GM12878 (cell line): ENCODE measurements around the gene ADAMTS14. TPM values are rescaled to one million over a fixed set of nuclear protein-coding genes. Genes with fewer than 3 reads are reported as not detected.

Source experiments
- ATAC-seq: fragments of 200-7000 bp; cut with Tn5 transposase; 3 replicates; pipeline ENCODE4 v1.9.1; 2020; ENCODE audit warnings: mild to moderate bottlenecking, moderate library complexity
- BruUV-seq: library from RNA; stranded (reverse); fragments of 400-500 nt; replicated peaks from 2 replicates; lab custom pipeline; 2021; lab: Mats Ljungman, UMichigan
- CTCF ChIA-PET: fragments of 300-600 bp; sonication (Branson Sonifier 250); formaldehyde crosslinking; extraction: SDS; loops from one replicate; lab custom pipeline; 2021; ENCODE audit warnings: inconsistent platforms; lab: Yijun Ruan, JAX
- POLR2A ChIA-PET: fragments of 350-600 bp; formaldehyde crosslinking; extraction: SDS; loops from one replicate; lab custom pipeline; 2021; ENCODE audit warnings: inconsistent platforms; lab: Charles Lee
- RAD21 ChIA-PET: fragments of 300-600 bp; sonication (Branson Sonifier 250); formaldehyde crosslinking; loops from one replicate; lab custom pipeline; 2023; ENCODE audit warnings: antibody characterized with exemption; ENCODE audit not compliant: unreplicated experiment; lab: Charles Lee
- SMC1A ChIA-PET: fragments of 300-600 bp; sonication (Branson Sonifier 250); formaldehyde crosslinking; loops from one replicate; lab custom pipeline; 2023; ENCODE audit not compliant: unreplicated experiment, uncharacterized antibody; lab: Charles Lee
- DNase-seq: peaks from one replicate; pipeline ENCODE4 v3.0.0-alpha.2; 2011; ENCODE audit warnings: low read depth, low spot score
- FAIRE-seq: peaks from 3 replicates; lab custom pipeline; 2011; peaks lifted over from hg19 to GRCh38; lab: Jason Lieb, UNC
- H2AFZ ChIP-seq: 2 replicates; pipeline ENCODE4 v1.6.0; 2011; ENCODE audit warnings: low read depth, low read length, control low read depth; ENCODE audit not compliant: control insufficient read depth
- H3K27ac ChIP-seq: 2 replicates; pipeline ENCODE4 v1.5.1; 2011; ENCODE audit warnings: control low read depth; ENCODE audit not compliant: control insufficient read depth, insufficient read depth
- H3K27me3 ChIP-seq, 2 experiments: replicated peaks in 1 of 2; 2 replicates each; pipeline versions ENCODE4 v1.6.0 to v1.6.1; 2011; ENCODE audit warnings: low read length in 1 of 2; ENCODE audit not compliant: control insufficient read depth in 2 of 2, insufficient read depth in 2 of 2
- H3K36me3 ChIP-seq, 2 experiments: 2 replicates each; pipeline ENCODE4 v1.5.1; 2011; ENCODE audit warnings: low read length in 1 of 2; ENCODE audit not compliant: control insufficient read depth in 2 of 2, insufficient read depth in 2 of 2
- H3K4me1 ChIP-seq: 2 replicates; pipeline ENCODE4 v1.6.1; 2011; ENCODE audit warnings: mild to moderate bottlenecking, low read length, moderate library complexity, mixed read lengths; ENCODE audit not compliant: control insufficient read depth, insufficient read depth
- H3K4me2 ChIP-seq: 2 replicates; pipeline ENCODE4 v1.6.0; 2011; ENCODE audit warnings: control low read depth; ENCODE audit not compliant: control insufficient read depth, insufficient read depth
- H3K4me3 ChIP-seq: fragments of 200-600 bp; sonication (generic); 2 replicates; pipeline ENCODE4 v1.5.1; 2016
- H3K79me2 ChIP-seq: 2 replicates; pipeline ENCODE4 v1.6.0; 2011; ENCODE audit warnings: low read length; ENCODE audit not compliant: control insufficient read depth, insufficient read depth
- H3K9ac ChIP-seq: 2 replicates; pipeline ENCODE4 v1.8.0; 2011; ENCODE audit warnings: low read length, control low read depth, mixed read lengths; ENCODE audit not compliant: control insufficient read depth, insufficient read depth
- H3K9me3 ChIP-seq: replicated peaks from 3 replicates; pipeline ENCODE4 v1.5.1; 2011; ENCODE audit warnings: mild to moderate bottlenecking, low read length; ENCODE audit not compliant: control insufficient read depth, insufficient read depth
- H4K20me1 ChIP-seq: 2 replicates; pipeline ENCODE4 v1.6.0; 2011; ENCODE audit not compliant: control insufficient read depth, insufficient read depth
- ASH2L ChIP-seq: fragments of 300-600, 200-600 bp; sonication (generic); IDR thresholded peaks from 2 replicates; pipeline ENCODE4 v1.6.1; 2017; ENCODE audit warnings: low read depth, mild to moderate bottlenecking, borderline replicate concordance
- ATF2 ChIP-seq: IDR thresholded peaks from 2 replicates; pipeline ENCODE4 v1.6.1; 2012; ENCODE audit warnings: low read length, inconsistent platforms
- BRCA1 ChIP-seq: IDR thresholded peaks from 2 replicates; pipeline ENCODE4 v1.6.1; 2011; ENCODE audit warnings: low read depth, low read length, improper control_type of control experiment
- CEBPB ChIP-seq, 2 experiments: fragments of 150-350 bp in 1 of 2; IDR thresholded peaks; 2 replicates each; pipeline ENCODE4 v1.6.1; 2012 to 2014; ENCODE audit warnings: low read depth in 2 of 2, low read length in 2 of 2, borderline replicate concordance in 1 of 2, inconsistent platforms in 1 of 2
- CUX1 ChIP-seq: IDR thresholded peaks from 2 replicates; pipeline ENCODE4 v1.6.1; 2012; ENCODE audit warnings: improper control_type of control experiment, low read depth, low read length; ENCODE audit not compliant: insufficient replicate concordance
- EGR1 ChIP-seq, 2 experiments: IDR thresholded peaks; 1 replicate in 1 of 2; 2 replicates in 1 of 2; pipeline ENCODE4 v1.6.1; 2011 to 2012; ENCODE audit warnings: low read depth in 2 of 2, low read length in 2 of 2, borderline replicate concordance in 1 of 2, mild to moderate bottlenecking in 1 of 2, moderate library complexity in 1 of 2
- GATAD2B ChIP-seq: fragments of 450-650 bp; conservative IDR thresholded peaks from 2 replicates; pipeline ENCODE4 v1.6.1; 2017; ENCODE audit warnings: low read depth, mild to moderate bottlenecking, moderate library complexity
- HSF1 ChIP-seq: fragments of 150-350 bp; IDR thresholded peaks from 2 replicates; pipeline ENCODE4 v1.6.1; 2014; ENCODE audit warnings: mild to moderate bottlenecking, low read depth, low read length
- JUNB ChIP-seq: IDR thresholded peaks from 2 replicates; pipeline ENCODE4 v1.6.1; 2016; ENCODE audit warnings: antibody characterized with exemption, mild to moderate bottlenecking
- NFIC ChIP-seq: IDR thresholded peaks from 2 replicates; pipeline ENCODE4 v1.6.1; 2012; ENCODE audit warnings: low read depth, mild to moderate bottlenecking, inconsistent platforms, low read length, moderate library complexity
- NR2C1 ChIP-seq: fragments of 450-650 bp; IDR thresholded peaks from 2 replicates; pipeline ENCODE4 v1.6.1; 2017; ENCODE audit warnings: antibody characterized with exemption, mild to moderate bottlenecking, moderate library complexity
- NR2C2 ChIP-seq: IDR thresholded peaks from 2 replicates; pipeline ENCODE4 v1.6.1; 2011; ENCODE audit warnings: borderline replicate concordance, low read depth; ENCODE audit not compliant: control insufficient read depth, insufficient read length
- PAX8 ChIP-seq: fragments of 450-650 bp; IDR thresholded peaks from 2 replicates; pipeline ENCODE4 v1.6.1; 2017; ENCODE audit warnings: mild to moderate bottlenecking, moderate library complexity
- TAF1 ChIP-seq: IDR thresholded peaks from 2 replicates; pipeline ENCODE4 v1.6.1; 2011; ENCODE audit warnings: mild to moderate bottlenecking, low read depth, low read length, borderline replicate concordance
- YBX1 ChIP-seq: fragments of 450-650 bp; IDR thresholded peaks from 2 replicates; pipeline ENCODE4 v1.6.1; 2016; ENCODE audit warnings: antibody characterized with exemption
- YY1 ChIP-seq: IDR thresholded peaks from 2 replicates; pipeline ENCODE4 v1.6.1; 2011; ENCODE audit warnings: low read depth, mild to moderate bottlenecking, low read length
- ZSCAN29 ChIP-seq: fragments of 450-650 bp; IDR thresholded peaks from 2 replicates; pipeline ENCODE4 v1.6.1; 2017; ENCODE audit warnings: mild to moderate bottlenecking, moderate library complexity
- WGBS: methylation state at CpG from one replicate; pipeline ENCODE4 v1.1.6; 2016; ENCODE audit warnings: low lambda C conversion rate; ENCODE audit not compliant: insufficient replicate concordance, insufficient coverage; ENCODE audit errors: missing lambda C conversion rate; 5-methylcytosine and 5-hydroxymethylcytosine counted together
- in situ Hi-C: fragments of 300-500 bp; cut with MboI; formaldehyde crosslinking; loops from 9 replicates; pipeline ENCODE4 v1.14.3; 2018; ENCODE audit warnings: mixed read lengths
- intact Hi-C: fragments of 100-400 bp; cut with micrococcal nuclease; formaldehyde crosslinking; loops from one replicate; pipeline ENCODE4 v1.14.2; 2022; ENCODE audit not compliant: unreplicated experiment
- polyA plus RNA-seq, 11 experiments: library from polyadenylated mRNA; depleted of rRNA in 4 of 11; unstranded in 6 of 11; stranded (reverse) in 5 of 11; fragments of >200 nt; fragmentation: Nextera tagmentation in 4 of 11; fragmentation: Illumina TruSeq in 1 of 11; extraction: Ambion mirVana in 4 of 11; extraction: Trizol in 1 of 11; gene quantifications; 1 replicate in 1 of 11; 2 replicates in 10 of 11; pipeline versions ENCODE4 v1.2.1 to v1.2.3, GENCODE V29; 2011 to 2016; ENCODE audit warnings: inconsistent platforms in 2 of 11, missing spikeins in 2 of 11, low read depth in 1 of 11
- total RNA-seq, 4 experiments: library from RNA; depleted of rRNA in 3 of 4; stranded (reverse); fragments of >200 nt in 3 of 4; fragmentation: Illumina TruSeq in 1 of 4; extraction: Trizol in 1 of 4; gene quantifications; 2 replicates each; pipeline versions ENCODE4 v1.2.1 to v1.2.3, GENCODE V29; 2013 to 2021

Gene ADAMTS14
- total and polyA plus RNA-seq, 10 of the 15 experiments (the other 5 are each of a cell fraction or from before 2014, with no cell fraction given) = 0.03 to 0.05 TPM; not detected in 8

GRCh38 chr10:70747192-70747965 is 75.1 kb downstream of the ADAMTS14 start:
- no peak overlapping the region for H3K9ac ChIP-seq
- H3K27me3 ChIP-seq = no peaks in the 10 kb centered on the region
- no peak overlapping the region for H3K27ac ChIP-seq
- BruUV-seq = no TSS peak
- H2AFZ ChIP-seq = no peak overlapping the region
- ChIA-PET SMC1A (interaction anchor here (1.5 kb wide), 1 partner anchor 11 kb away, joined by 7 read pairs; no protein-coding TSS in a partner anchor), CTCF (no interaction called here), POLR2A (no interaction called here), RAD21 (no interaction called here)
- no peak overlapping the region for H3K4me2 ChIP-seq
- 36% methylated on average over 15 of the region's 15 CpGs for WGBS
- no peaks in the 10 kb centered on the region for H3K9me3 ChIP-seq
- no peak for DNase-seq
- intact Hi-C loops = no loop called here
- no peaks in the 10 kb centered on the region for H3K36me3 ChIP-seq
- no peak overlapping the region for H3K4me3 ChIP-seq
- H3K4me1 ChIP-seq = no peaks in the 10 kb centered on the region
- in situ Hi-C loops = no loop called here
- no peaks in the 10 kb centered on the region for H4K20me1 ChIP-seq
- no peak for FAIRE-seq
- no peak for ATAC-seq
- H3K79me2 ChIP-seq = no peaks in the 10 kb centered on the region
- no peak for TF ChIP-seq ASH2L
- TF ChIP-seq CUX1 = no peak
- TF ChIP-seq CEBPB (IDR thresholded peaks at IDR 0.05; ENCODE audit: borderline replicate concordance in 1 of 2, low read depth in 2 of 2, low read length in 2 of 2) = no peak
- TF ChIP-seq NR2C2 = no peak
- TF ChIP-seq JUNB = no peak
- no peak for TF ChIP-seq NFIC
- no peak for TF ChIP-seq BRCA1
- TF ChIP-seq YY1 = no peak
- no peak for TF ChIP-seq NR2C1
- no peak for TF ChIP-seq PAX8
- no peak for TF ChIP-seq TAF1
- no peak for TF ChIP-seq ZSCAN29
- no peak for TF ChIP-seq EGR1 (IDR thresholded peaks at IDR 0.05; ENCODE audit: borderline replicate concordance in 1 of 2, low read depth in 2 of 2, low read length in 2 of 2)
- no peak for TF ChIP-seq GATAD2B
- no peak for TF ChIP-seq ATF2
- TF ChIP-seq HSF1 = no peak
- no peak for TF ChIP-seq YBX1
